HCT116 (cell line): ENCODE measurements around the gene CIT. TPM values are rescaled to one million over a fixed set of nuclear protein-coding genes. Genes with fewer than 3 reads are reported as not detected.
A peak's percentile ranks its signal among the peaks of the same experiment; 100 is the strongest.

Source experiments
- ATAC-seq: fragments of 200-7000 bp; cut with Tn5 transposase; 2 replicates; pipeline ENCODE4 v1.9.1; 2020; ENCODE audit warnings: mild to moderate bottlenecking, moderate library complexity
- BruUV-seq: library from RNA; stranded (reverse); fragments of 400-500 nt; replicated peaks from 2 replicates; lab custom pipeline; 2021; lab: Mats Ljungman, UMichigan
- CTCF ChIA-PET: fragments of 300-600 bp; sonication (Branson Sonifier 250); formaldehyde crosslinking; loops from one replicate; lab custom pipeline; 2021; ENCODE audit warnings: antibody characterized with exemption; lab: Charles Lee
- POLR2A ChIA-PET: fragments of 300-600, 350-600 bp; sonication (Branson Sonifier 250); formaldehyde crosslinking; loops from one replicate; lab custom pipeline; 2021; ENCODE audit warnings: antibody characterized with exemption; lab: Charles Lee
- RAD21 ChIA-PET, 2 experiments: fragments of 300-600 bp; sonication (Branson Sonifier 250); formaldehyde crosslinking; loops; one replicate each; lab custom pipeline; 2023; ENCODE audit warnings: low total read pairs in 2 of 2; ENCODE audit not compliant: uncharacterized antibody in 2 of 2, unreplicated experiment in 2 of 2, low non-redundant PET in 1 of 2; lab: Charles Lee
- DNase-seq: peaks from one replicate; pipeline ENCODE4 v3.0.0-alpha.2; 2010; ENCODE audit warnings: low read depth, low spot score
- H2AFZ ChIP-seq: fragments of 200-600 bp; shearing (Covaris generic), sonication (generic); 2 replicates; pipeline ENCODE4 v1.6.1; 2017; ENCODE audit warnings: low read depth, mixed run types, mixed read lengths, antibody characterized with exemption, low read length; ENCODE audit not compliant: poor library complexity, severe bottlenecking
- H3K27ac ChIP-seq: 2 replicates; pipeline ENCODE4 v1.5.1; 2012; ENCODE audit warnings: low read depth, low read length
- H3K27me3 ChIP-seq: fragments of 200-600 bp; sonication (generic); 2 replicates; pipeline ENCODE4 v1.6.1; 2016; ENCODE audit warnings: mixed run types, low read length, mixed read lengths; ENCODE audit not compliant: insufficient read depth
- H3K36me3 ChIP-seq, 2 experiments: fragments of 200-500 bp in 1 of 2; fragments of 200-600 bp in 1 of 2; sonication (Bioruptor generic) in 1 of 2; sonication (generic) in 1 of 2; 2 replicates each; pipeline versions ENCODE4 v1.5.1 to v1.6.1; 2014 to 2016; ENCODE audit warnings: low read length in 2 of 2, inconsistent platforms in 1 of 2, mixed read lengths in 1 of 2, mixed run types in 1 of 2; ENCODE audit not compliant: insufficient read depth in 2 of 2, control insufficient read depth in 1 of 2
- H3K4me1 ChIP-seq, 2 experiments: fragments of 200-600 bp in 1 of 2; sonication (generic) in 1 of 2; 2 replicates each; pipeline versions ENCODE4 v1.5.1 to v1.6.1; 2012 to 2017; ENCODE audit warnings: low read length in 2 of 2, inconsistent platforms in 1 of 2, mild to moderate bottlenecking in 1 of 2, mixed read lengths in 1 of 2, mixed run types in 1 of 2, moderate library complexity in 1 of 2; ENCODE audit not compliant: insufficient read depth in 2 of 2, control insufficient read depth in 1 of 2
- H3K4me2 ChIP-seq: fragments of 200-600 bp; sonication (generic); 2 replicates; pipeline ENCODE4 v1.6.1; 2017; ENCODE audit warnings: mixed run types, low read length, mixed read lengths
- H3K4me3 ChIP-seq, 2 experiments: fragments of 200-600 bp in 1 of 2; sonication (generic) in 1 of 2; replicated peaks in 1 of 2; 2 replicates each; pipeline ENCODE4 v1.5.1; 2011 to 2016; ENCODE audit warnings: low read length in 2 of 2, control low read depth in 1 of 2, low read depth in 1 of 2, mild to moderate bottlenecking in 1 of 2, mixed read lengths in 1 of 2, mixed run types in 1 of 2
- H3K79me2 ChIP-seq: fragments of 200-600 bp; sonication (generic); 2 replicates; pipeline ENCODE4 v1.6.1; 2017; ENCODE audit warnings: mild to moderate bottlenecking, mixed run types, low read length, moderate library complexity, mixed read lengths; ENCODE audit not compliant: insufficient read depth
- H3K9ac ChIP-seq: fragments of 200-600 bp; sonication (generic); 2 replicates; pipeline ENCODE4 v1.6.1; 2016; ENCODE audit warnings: low read length, mixed read lengths
- H3K9me2 ChIP-seq: fragments of 200-600 bp; sonication (generic), shearing (Covaris generic); 2 replicates; pipeline ENCODE4 v1.6.1; 2017; ENCODE audit warnings: mixed run types, mild to moderate bottlenecking, moderate library complexity; ENCODE audit not compliant: insufficient read depth
- H3K9me3 ChIP-seq, 2 experiments: fragments of 200-500 bp in 1 of 2; fragments of 200-600 bp in 1 of 2; sonication (Bioruptor generic) in 1 of 2; sonication (generic) in 1 of 2; 2 replicates each; pipeline ENCODE4 v1.6.1; 2014 to 2017; ENCODE audit warnings: low read length in 2 of 2, mixed read lengths in 2 of 2, inconsistent platforms in 1 of 2, low read depth in 1 of 2, mild to moderate bottlenecking in 1 of 2, mixed run types in 1 of 2, moderate library complexity in 1 of 2; ENCODE audit not compliant: control insufficient read depth in 1 of 2, insufficient read depth in 1 of 2
- H4K20me1 ChIP-seq: fragments of 200-600 bp; sonication (generic), shearing (Covaris generic); 2 replicates; pipeline ENCODE4 v1.6.1; 2017; ENCODE audit warnings: mixed run types, mild to moderate bottlenecking, moderate library complexity; ENCODE audit not compliant: insufficient read depth
- CBX3 ChIP-seq: IDR thresholded peaks from 2 replicates; pipeline ENCODE4 v1.6.1; 2012; ENCODE audit warnings: low read depth
- EZH2phosphoT487 ChIP-seq: fragments of 200-600 bp; IDR thresholded peaks from 2 replicates; pipeline ENCODE4 v1.6.1; 2018; ENCODE audit warnings: antibody characterized with exemption, borderline replicate concordance
- FOSL1 ChIP-seq: IDR thresholded peaks from 2 replicates; pipeline ENCODE4 v1.6.1; 2012; ENCODE audit warnings: low read depth
- JUND ChIP-seq: IDR thresholded peaks from 2 replicates; pipeline ENCODE4 v1.6.1; 2012
- POLR2A ChIP-seq: IDR thresholded peaks from 2 replicates; pipeline ENCODE4 v1.7.0; 2011; ENCODE audit warnings: borderline replicate concordance; ENCODE audit not compliant: insufficient read depth, insufficient read length; ENCODE audit errors: extremely low read depth
- RAD21 ChIP-seq: IDR thresholded peaks from 2 replicates; pipeline ENCODE4 v1.6.1; 2012; ENCODE audit warnings: low read depth, mild to moderate bottlenecking
- SP1 ChIP-seq: IDR thresholded peaks from 2 replicates; pipeline ENCODE4 v1.6.1; 2012; ENCODE audit warnings: low read depth
- TCF7L2 ChIP-seq: IDR thresholded peaks from 2 replicates; pipeline ENCODE4 v1.7.0; 2011; ENCODE audit warnings: borderline replicate concordance, inconsistent platforms; ENCODE audit not compliant: insufficient read depth, insufficient read length; ENCODE audit errors: extremely low read depth
- ZFX ChIP-seq: fragments of 450-650 bp; IDR thresholded peaks from 2 replicates; pipeline ENCODE4 v1.6.1; 2017
- ZNF274 ChIP-seq: fragments of 200-500 bp; sonication (Bioruptor generic); IDR thresholded peaks from 2 replicates; pipeline ENCODE4 v1.6.1; 2014; ENCODE audit warnings: mild to moderate bottlenecking, low read depth, low read length, inconsistent platforms
- intact Hi-C: fragments of 100-400 bp; cut with micrococcal nuclease; formaldehyde crosslinking; loops from 2 replicates; pipeline ENCODE4 v1.10.0; 2022
- total RNA-seq: library from RNA; stranded (reverse); gene quantifications from one replicate; pipeline ENCODE4 v1.2.1, GENCODE V29; 2021; ENCODE audit not compliant: unreplicated experiment
- TF ChIP-seq, protein P1 (sequence below), 3 experiments: fragments of 200-600 bp in 1 of 3; sonication (generic) in 1 of 3; IDR thresholded peaks in 2 of 3; conservative IDR thresholded peaks in 1 of 3; 2 replicates each; pipeline ENCODE4 v1.5.1; 2012 to 2017; ENCODE audit warnings: low read depth in 2 of 3, low read length in 2 of 3, antibody characterized with exemption in 1 of 3, borderline replicate concordance in 1 of 3, control low read depth in 1 of 3, mild to moderate bottlenecking in 1 of 3, mixed read lengths in 1 of 3, mixed run types in 1 of 3, moderate library complexity in 1 of 3; ENCODE audit not compliant: insufficient read depth in 1 of 3
- TF ChIP-seq, protein P2 (sequence below): IDR thresholded peaks from 2 replicates; pipeline ENCODE4 v1.6.1; 2011; ENCODE audit warnings: mild to moderate bottlenecking, low read length, moderate library complexity; ENCODE audit not compliant: insufficient replicate concordance; ENCODE audit errors: extremely low read depth
- TF ChIP-seq, protein P3 (sequence below): IDR thresholded peaks from 2 replicates; pipeline ENCODE4 v1.6.1; 2012

CIT gene
- total RNA-seq, 1 experiment from 2014 or later = 54.2 TPM

DNA sequence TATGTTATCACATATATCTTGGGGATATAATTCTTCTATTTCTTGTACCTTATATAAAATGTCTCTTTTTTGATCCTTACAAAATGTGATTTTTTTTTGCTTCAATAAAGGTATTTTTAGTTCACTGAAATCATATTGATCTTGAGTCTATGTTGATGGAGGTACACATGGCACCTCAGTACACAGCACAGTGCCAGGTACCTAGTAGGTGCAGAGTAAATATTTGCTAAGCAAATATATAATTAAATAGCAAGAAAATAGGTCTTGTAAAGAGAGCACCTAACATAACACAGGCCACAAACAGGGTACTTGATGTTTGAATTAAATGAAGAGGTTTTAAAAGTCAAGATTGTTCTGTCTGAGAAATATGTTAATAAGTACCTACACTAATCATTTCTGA lies 69.7 kb downstream of the CIT start:
- no peaks in the 10 kb centered on the region for H3K27me3 ChIP-seq
- no peaks in the 10 kb centered on the region for H3K9me3 ChIP-seq
- DNase-seq (no peak), ATAC-seq (no peak)
- H3K4me2 ChIP-seq = no peak overlapping the region
- intact Hi-C loops = no loop called here
- no peaks in the 10 kb centered on the region for H3K9me2 ChIP-seq
- POLR2A ChIA-PET = no interaction called here
- peaks cover 0 to 18% of the 10 kb centered on the region in 2 experiments; a peak in 3 of 4 replicates for H3K4me1 ChIP-seq
- RAD21 ChIA-PET = no interaction called here
- H3K4me3 ChIP-seq = no peak overlapping the region
- no TSS peak for BruUV-seq
- H2AFZ ChIP-seq = no peak overlapping the region
- no peak overlapping the region for H3K27ac ChIP-seq
- no peaks in the 10 kb centered on the region; a peak in 1 of 4 replicates for H3K36me3 ChIP-seq
- H3K79me2 ChIP-seq = peaks cover 12% of the 10 kb centered on the region
- no peak overlapping the region for H3K9ac ChIP-seq
- CTCF ChIA-PET = no interaction called here
- peaks cover 6% of the 10 kb centered on the region; the same call in 1 of the 2 replicates for H4K20me1 ChIP-seq
- TF ChIP-seq RAD21 = no peak
- no peak for TF ChIP-seq EZH2phosphoT487
- TF ChIP-seq SP1 = no peak
- no peak for TF ChIP-seq ZNF274
- no peak for TF ChIP-seq ZFX
- TF ChIP-seq, all 23 proteins: peak for 0

DNA sequence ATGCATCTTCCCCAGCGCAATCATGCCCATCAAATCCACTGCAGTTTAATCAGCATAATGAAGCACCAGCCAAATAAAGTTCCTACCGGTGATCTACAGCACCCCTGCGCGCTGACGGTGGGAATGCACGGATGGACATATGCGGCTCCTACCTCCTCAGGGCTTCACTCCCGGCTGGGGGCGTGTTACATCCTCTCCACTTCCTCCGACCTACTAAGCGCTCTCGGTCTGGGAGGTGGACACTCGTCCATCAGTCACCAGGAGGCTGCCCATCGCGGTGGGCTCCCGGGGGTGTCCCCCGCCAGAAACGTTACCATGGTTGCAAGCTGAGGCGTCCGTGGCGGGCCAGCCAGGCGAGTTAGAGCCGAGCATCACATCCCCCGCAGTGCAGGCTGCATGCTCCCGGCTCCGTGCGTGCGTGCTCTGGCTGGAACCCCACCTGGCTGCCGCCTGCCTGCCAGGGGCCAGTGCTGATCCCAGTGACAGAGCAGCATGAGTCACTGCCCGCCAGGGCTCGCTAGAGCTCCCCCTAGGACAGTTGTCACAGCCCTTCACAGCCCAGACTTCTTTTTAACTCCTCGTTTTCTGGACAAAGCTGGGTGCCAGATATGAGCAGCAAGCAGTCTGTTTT lies 73.0 kb downstream of the CIT start:
- ChIA-PET POLR2A (no interaction called here), CTCF (interaction anchor here (0.6 to 1.4 kb wide), 7 partner anchors 9 to 1827 kb away, joined by 3 to 5 read pairs (median 3); no protein-coding TSS in a partner anchor), RAD21 (no interaction called here)
- BruUV-seq = no TSS peak
- no peaks in the 10 kb centered on the region for H3K9me3 ChIP-seq
- H3K79me2 ChIP-seq = peaks cover 12% of the 10 kb centered on the region
- peak overlapping the region; percentile 27; the same call in 1 of the 2 replicates for H3K9ac ChIP-seq
- no peaks in the 10 kb centered on the region; a peak in 1 of 4 replicates for H3K36me3 ChIP-seq
- H3K9me2 ChIP-seq = no peaks in the 10 kb centered on the region
- peak overlapping the region; percentile 50 for H3K4me2 ChIP-seq
- intact Hi-C loops = no loop called here
- H3K4me1 ChIP-seq = peaks cover 0 to 18% of the 10 kb centered on the region in 2 experiments; a peak in 3 of 4 replicates
- no peak overlapping the region for H3K27ac ChIP-seq
- no peak overlapping the region for H2AFZ ChIP-seq
- DNase-seq = peak; percentile 33
- peak; percentile 100 for ATAC-seq
- H4K20me1 ChIP-seq = peaks cover 6% of the 10 kb centered on the region; the same call in 1 of the 2 replicates
- H3K4me3 ChIP-seq = no peak overlapping the region
- no peaks in the 10 kb centered on the region for H3K27me3 ChIP-seq
- peak; percentile 66 for TF ChIP-seq FOSL1
- 0 out of 2 replicates have a peak, but pooled peaks have one; percentile 40 for TF ChIP-seq CBX3
- TF ChIP-seq JUND = peak; percentile 62
- TF ChIP-seq, protein P1, sequence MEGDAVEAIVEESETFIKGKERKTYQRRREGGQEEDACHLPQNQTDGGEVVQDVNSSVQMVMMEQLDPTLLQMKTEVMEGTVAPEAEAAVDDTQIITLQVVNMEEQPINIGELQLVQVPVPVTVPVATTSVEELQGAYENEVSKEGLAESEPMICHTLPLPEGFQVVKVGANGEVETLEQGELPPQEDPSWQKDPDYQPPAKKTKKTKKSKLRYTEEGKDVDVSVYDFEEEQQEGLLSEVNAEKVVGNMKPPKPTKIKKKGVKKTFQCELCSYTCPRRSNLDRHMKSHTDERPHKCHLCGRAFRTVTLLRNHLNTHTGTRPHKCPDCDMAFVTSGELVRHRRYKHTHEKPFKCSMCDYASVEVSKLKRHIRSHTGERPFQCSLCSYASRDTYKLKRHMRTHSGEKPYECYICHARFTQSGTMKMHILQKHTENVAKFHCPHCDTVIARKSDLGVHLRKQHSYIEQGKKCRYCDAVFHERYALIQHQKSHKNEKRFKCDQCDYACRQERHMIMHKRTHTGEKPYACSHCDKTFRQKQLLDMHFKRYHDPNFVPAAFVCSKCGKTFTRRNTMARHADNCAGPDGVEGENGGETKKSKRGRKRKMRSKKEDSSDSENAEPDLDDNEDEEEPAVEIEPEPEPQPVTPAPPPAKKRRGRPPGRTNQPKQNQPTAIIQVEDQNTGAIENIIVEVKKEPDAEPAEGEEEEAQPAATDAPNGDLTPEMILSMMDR (IDR thresholded peaks at IDR 0.05 in 2 of 3, conservative IDR thresholded peaks at IDR 0.05 in 1 of 3; ENCODE audit: borderline replicate concordance in 1 of 3, insufficient read depth in 1 of 3, low read depth in 2 of 3, low read length in 2 of 3) = peak; percentile 45 to 66 (median 57); a peak in 5 of 6 replicates
- TF ChIP-seq, protein P2, sequence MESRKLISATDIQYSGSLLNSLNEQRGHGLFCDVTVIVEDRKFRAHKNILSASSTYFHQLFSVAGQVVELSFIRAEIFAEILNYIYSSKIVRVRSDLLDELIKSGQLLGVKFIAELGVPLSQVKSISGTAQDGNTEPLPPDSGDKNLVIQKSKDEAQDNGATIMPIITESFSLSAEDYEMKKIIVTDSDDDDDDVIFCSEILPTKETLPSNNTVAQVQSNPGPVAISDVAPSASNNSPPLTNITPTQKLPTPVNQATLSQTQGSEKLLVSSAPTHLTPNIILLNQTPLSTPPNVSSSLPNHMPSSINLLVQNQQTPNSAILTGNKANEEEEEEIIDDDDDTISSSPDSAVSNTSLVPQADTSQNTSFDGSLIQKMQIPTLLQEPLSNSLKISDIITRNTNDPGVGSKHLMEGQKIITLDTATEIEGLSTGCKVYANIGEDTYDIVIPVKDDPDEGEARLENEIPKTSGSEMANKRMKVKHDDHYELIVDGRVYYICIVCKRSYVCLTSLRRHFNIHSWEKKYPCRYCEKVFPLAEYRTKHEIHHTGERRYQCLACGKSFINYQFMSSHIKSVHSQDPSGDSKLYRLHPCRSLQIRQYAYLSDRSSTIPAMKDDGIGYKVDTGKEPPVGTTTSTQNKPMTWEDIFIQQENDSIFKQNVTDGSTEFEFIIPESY = no peak
- no peak for TF ChIP-seq POLR2A
- TF ChIP-seq, protein P3, sequence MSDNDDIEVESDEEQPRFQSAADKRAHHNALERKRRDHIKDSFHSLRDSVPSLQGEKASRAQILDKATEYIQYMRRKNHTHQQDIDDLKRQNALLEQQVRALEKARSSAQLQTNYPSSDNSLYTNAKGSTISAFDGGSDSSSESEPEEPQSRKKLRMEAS = no peak; the same call in 1 of the 2 replicates
- peak; percentile 17 for TF ChIP-seq TCF7L2
- TF ChIP-seq ZNF274 = no peak
